GM13976 (cell line): ENCODE results near the gene CCDC30.

ENCODE experiments used
- DNase-seq: peaks from one replicate; pipeline ENCODE4 v3.0.0; 2012; ENCODE audit warnings: low spot score
- in situ Hi-C: fragments of 300-500 bp; cut with MboI; formaldehyde crosslinking; loops from one replicate; pipeline ENCODE4 v1.12.0; 2022; ENCODE audit warnings: low sequenced_read_pairs, mixed read lengths, inconsistent platforms; ENCODE audit not compliant: unreplicated experiment
- TF ChIP-seq, protein P1 (sequence below): IDR thresholded peaks from 2 replicates; pipeline ENCODE4 v1.5.1; 2012; ENCODE audit warnings: borderline replicate concordance, mild to moderate bottlenecking; ENCODE audit not compliant: insufficient read depth; ENCODE audit errors: extremely low read depth, missing control alignments, control extremely low read depth

CCDC30 gene

DNA sequence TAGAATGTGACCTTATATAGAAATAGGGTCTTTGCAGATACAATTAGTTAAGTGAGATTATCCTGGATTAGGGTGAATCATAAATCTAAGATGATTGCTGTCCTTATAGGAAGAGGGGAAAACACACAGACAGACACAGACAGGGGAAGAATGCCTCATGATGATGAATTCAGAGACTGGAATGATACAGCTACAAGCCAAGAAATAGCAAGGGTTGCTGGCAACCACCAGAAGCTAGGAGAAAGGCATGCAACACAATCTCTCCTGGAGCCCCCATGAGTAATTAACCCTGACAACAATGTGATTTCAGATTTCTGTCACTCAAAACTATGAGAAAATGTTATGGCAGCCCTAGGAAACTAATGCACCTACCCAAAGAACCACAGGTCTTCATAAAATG, 176.0 kb downstream of the CCDC30 start:
- TF ChIP-seq, protein P1, sequence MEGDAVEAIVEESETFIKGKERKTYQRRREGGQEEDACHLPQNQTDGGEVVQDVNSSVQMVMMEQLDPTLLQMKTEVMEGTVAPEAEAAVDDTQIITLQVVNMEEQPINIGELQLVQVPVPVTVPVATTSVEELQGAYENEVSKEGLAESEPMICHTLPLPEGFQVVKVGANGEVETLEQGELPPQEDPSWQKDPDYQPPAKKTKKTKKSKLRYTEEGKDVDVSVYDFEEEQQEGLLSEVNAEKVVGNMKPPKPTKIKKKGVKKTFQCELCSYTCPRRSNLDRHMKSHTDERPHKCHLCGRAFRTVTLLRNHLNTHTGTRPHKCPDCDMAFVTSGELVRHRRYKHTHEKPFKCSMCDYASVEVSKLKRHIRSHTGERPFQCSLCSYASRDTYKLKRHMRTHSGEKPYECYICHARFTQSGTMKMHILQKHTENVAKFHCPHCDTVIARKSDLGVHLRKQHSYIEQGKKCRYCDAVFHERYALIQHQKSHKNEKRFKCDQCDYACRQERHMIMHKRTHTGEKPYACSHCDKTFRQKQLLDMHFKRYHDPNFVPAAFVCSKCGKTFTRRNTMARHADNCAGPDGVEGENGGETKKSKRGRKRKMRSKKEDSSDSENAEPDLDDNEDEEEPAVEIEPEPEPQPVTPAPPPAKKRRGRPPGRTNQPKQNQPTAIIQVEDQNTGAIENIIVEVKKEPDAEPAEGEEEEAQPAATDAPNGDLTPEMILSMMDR: no peak
- DNase-seq: no peak
- in situ Hi-C loops: no loop called here

DNA sequence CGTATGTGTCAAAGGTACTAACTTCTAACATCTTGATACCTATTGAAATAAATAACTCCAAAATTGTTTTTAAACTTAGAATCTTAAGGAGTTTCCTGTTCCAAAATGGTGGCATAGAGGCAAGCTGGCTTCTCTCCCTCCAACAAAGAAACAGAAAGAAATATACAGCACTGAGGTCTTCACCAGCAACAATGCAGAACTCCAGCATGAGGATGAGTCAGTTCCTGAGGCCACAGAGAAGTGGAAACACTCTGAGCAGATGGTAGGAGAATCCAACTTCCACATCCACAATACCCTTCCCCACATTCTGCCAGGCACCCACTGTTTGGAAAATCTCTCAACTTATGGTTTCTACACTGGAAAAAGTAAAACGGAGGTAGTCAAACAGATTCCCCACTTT, 183.0 kb downstream of the CCDC30 start:
- in situ Hi-C loops: no loop called here
- TF ChIP-seq, protein P1: no peak

DNA sequence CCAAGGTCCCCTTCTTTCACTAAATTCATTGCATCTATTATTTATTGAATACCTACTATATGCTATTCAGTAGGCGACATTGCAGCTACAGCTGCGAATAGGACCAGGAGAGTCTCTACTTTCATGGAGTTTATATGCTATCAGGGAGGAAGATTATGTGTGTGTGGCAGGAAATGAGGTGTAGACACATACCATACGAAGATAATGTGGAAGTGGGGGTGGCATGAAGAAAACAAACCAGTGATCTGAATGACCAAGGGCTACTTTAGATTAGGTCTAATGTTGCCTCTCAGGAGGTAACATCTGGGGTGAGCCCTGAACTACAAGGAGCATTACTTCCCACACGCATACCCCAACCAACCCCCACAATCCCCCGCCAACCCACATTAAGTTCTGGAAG, 194.1 kb downstream of the CCDC30 start:
- in situ Hi-C loops: no loop called here
- no peak for DNase-seq
- TF ChIP-seq, protein P1: no peak

More for the DNA sequence above, 183.0 kb downstream of the CCDC30 start:
- no peak for DNase-seq

- in situ Hi-C loops: no loop called here
- TF ChIP-seq, protein P1: no peak
- DNase-seq: peak; percentile 92
These were observed 195.1 kb downstream of the CCDC30 start, which contains the start of gene PPIH for GRCh38 chr1:42657981-42658876. TSS of gene PPIH (plus strand) at chr1:42658423. CDS start at chr1:42658447, 24 bp downstream.

GRCh38 chr1:42658877-42659337, 195.8 kb downstream of the CCDC30 start:
- TF ChIP-seq, protein P1: no peak
- in situ Hi-C loops: no loop called here
- DNase-seq: no peak

DNA sequence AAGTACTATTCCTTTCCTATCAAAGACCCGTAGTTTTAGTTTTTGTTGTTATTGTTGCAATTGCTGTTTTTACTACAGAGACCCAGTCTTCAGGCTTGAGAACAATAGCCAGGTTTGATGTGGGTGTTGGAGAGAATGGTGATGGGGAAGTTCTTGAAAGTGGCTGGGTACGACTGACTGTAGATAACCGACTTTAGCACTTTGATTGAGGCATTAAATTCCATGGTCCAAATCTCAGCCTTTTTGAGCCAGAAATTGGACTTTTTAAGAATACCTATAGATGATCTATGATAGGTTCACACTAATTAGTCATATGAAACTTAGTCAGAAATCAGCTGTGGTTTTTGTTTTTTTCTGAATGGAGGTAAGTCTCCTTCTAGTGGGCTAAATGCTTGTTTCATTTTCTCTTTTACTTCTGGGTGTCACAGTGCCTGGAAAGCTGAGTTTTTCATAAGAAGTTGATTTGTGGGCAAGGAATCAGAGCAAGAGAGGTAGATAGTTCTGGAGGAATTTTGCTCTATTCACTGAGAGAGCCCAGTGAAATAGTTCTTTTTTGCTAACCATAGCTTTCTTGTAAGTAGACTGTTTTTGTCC, 197.9 kb downstream of the CCDC30 start:
- in situ Hi-C loops: no loop called here
- DNase-seq: peak; percentile 45
- TF ChIP-seq, protein P1: no peak
